SK-N-MC (cell line): ENCODE data around the gene PCCA.
"Not testable (repeated sequence)": the region's sequence is repeated elsewhere in the genome, so short reads cannot be mapped to it uniquely, and the experiment has no call there.

Experiments
- DNase-seq: peaks from one replicate; pipeline ENCODE4 v3.0.0-alpha.2; 2011; ENCODE audit warnings: low read depth, low spot score
- H3K27ac ChIP-seq: fragments of 200-600 bp; sonication (generic); 2 replicates; pipeline ENCODE4 v1.5.1; 2016; ENCODE audit warnings: mixed run types
- H3K36me3 ChIP-seq: fragments of 200-600 bp; sonication (generic); 2 replicates; pipeline ENCODE4 v1.6.1; 2017; ENCODE audit warnings: antibody characterized with exemption, low read length, mixed read lengths; ENCODE audit not compliant: insufficient read depth
- H3K4me3 ChIP-seq: fragments of 200-600 bp; sonication (generic); 2 replicates; pipeline ENCODE4 v1.5.1; 2016
- H3K9ac ChIP-seq: fragments of 200-600 bp; sonication (generic); 2 replicates; pipeline ENCODE4 v1.8.0; 2017; ENCODE audit warnings: mixed run types, mixed read lengths; ENCODE audit not compliant: insufficient read length
- H3K9me3 ChIP-seq: fragments of 200-600 bp; sonication (generic); 2 replicates; pipeline ENCODE4 v1.6.1; 2017; ENCODE audit warnings: low read depth, mild to moderate bottlenecking, antibody characterized with exemption, low read length, moderate library complexity, mixed read lengths
- EZH2 ChIP-seq: fragments of 200-600 bp; sonication (generic); IDR thresholded peaks from one replicate; pipeline ENCODE4 v1.6.1; 2017; ENCODE audit warnings: antibody characterized with exemption
- FOXP2 ChIP-seq: optimal IDR thresholded peaks from 2 replicates; pipeline ENCODE3; 2011; ENCODE audit warnings: mild to moderate bottlenecking, moderate library complexity; ENCODE audit not compliant: insufficient read depth; ENCODE audit errors: extremely low read length, control extremely low read depth
- POLR2AphosphoS5 ChIP-seq: IDR thresholded peaks from 2 replicates; pipeline ENCODE4 v1.6.1; 2012; ENCODE audit warnings: mild to moderate bottlenecking, low read depth, low read length, borderline replicate concordance

PCCA gene

GRCh38 chr13:100522618-100523309, 433.9 kb downstream of the PCCA start:
- no peaks in the 10 kb centered on the region; the same call in 1 of the 2 replicates for H3K36me3 ChIP-seq
- no peaks in the 10 kb centered on the region for H3K9me3 ChIP-seq
- H3K27ac ChIP-seq, result peak overlapping the region; percentile 94; the same call in 1 of the 2 replicates
- no peak overlapping the region for H3K4me3 ChIP-seq
- no peak for DNase-seq
- TF ChIP-seq POLR2AphosphoS5 (no peak), FOXP2 (no peak), EZH2 (no peak)
- no peak overlapping the region for H3K9ac ChIP-seq

GRCh38 chr13:100523411-100523810, 434.5 kb downstream of the PCCA start:
- no peak for DNase-seq
- H3K4me3 ChIP-seq, result no peak overlapping the region
- no peaks in the 10 kb centered on the region for H3K36me3 ChIP-seq
- no peak overlapping the region for H3K27ac ChIP-seq
- no peaks in the 10 kb centered on the region for H3K9me3 ChIP-seq
- H3K9ac ChIP-seq, result no peak overlapping the region
- TF ChIP-seq EZH2 (no peak), POLR2AphosphoS5 (no peak), FOXP2 (no peak)

GRCh38 chr13:100523981-100524386, 435.1 kb downstream of the PCCA start:
- TF ChIP-seq EZH2, result no peak
- TF ChIP-seq FOXP2, result no peak
- TF ChIP-seq POLR2AphosphoS5, result no peak
- Histone ChIP-seq H3K27ac (no peak overlapping the region), H3K36me3 (no peaks in the 10 kb centered on the region), H3K9me3 (no peaks in the 10 kb centered on the region), H3K4me3 (no peak overlapping the region), H3K9ac (no peak overlapping the region)
- DNase-seq, result no peak

GRCh38 chr13:100524688-100525087, 435.8 kb downstream of the PCCA start:
- not testable (repeated sequence) for H3K9ac ChIP-seq, DNase-seq, H3K36me3 ChIP-seq, H3K27ac ChIP-seq, H3K4me3 ChIP-seq, H3K9me3 ChIP-seq

GRCh38 chr13:100525453-100526317, 436.8 kb downstream of the PCCA start:
- no peak for DNase-seq
- Histone ChIP-seq H3K27ac (no peak overlapping the region), H3K36me3 (no peaks in the 10 kb centered on the region), H3K9ac (no peak overlapping the region), H3K4me3 (no peak overlapping the region), H3K9me3 (no peaks in the 10 kb centered on the region)
- TF ChIP-seq POLR2AphosphoS5 (no peak), FOXP2 (no peak), EZH2 (no peak)

GRCh38 chr13:100526318-100527000, 437.6 kb downstream of the PCCA start:
- Histone ChIP-seq H3K9ac (no peak overlapping the region), H3K4me3 (no peak overlapping the region), H3K27ac (no peak overlapping the region), H3K9me3 (no peaks in the 10 kb centered on the region), H3K36me3 (no peaks in the 10 kb centered on the region)
- no peak for DNase-seq
- no peak for TF ChIP-seq EZH2
- no peak for TF ChIP-seq FOXP2
- no peak for TF ChIP-seq POLR2AphosphoS5

- no peak overlapping the region for H3K27ac ChIP-seq
- no peak overlapping the region for H3K9ac ChIP-seq
- H3K9me3 ChIP-seq, result no peaks in the 10 kb centered on the region
- TF ChIP-seq FOXP2, result no peak
- no peak for TF ChIP-seq POLR2AphosphoS5
- no peak for TF ChIP-seq EZH2
- H3K36me3 ChIP-seq, result no peaks in the 10 kb centered on the region
- no peak for DNase-seq
- H3K4me3 ChIP-seq, result no peak overlapping the region
Measured at GRCh38 chr13:100527644-100528043, 438.8 kb downstream of the PCCA start.

GRCh38 chr13:100528353-100528752, 439.5 kb downstream of the PCCA start:
- Histone ChIP-seq H3K27ac (no peak overlapping the region), H3K4me3 (no peak overlapping the region), H3K36me3 (no peaks in the 10 kb centered on the region), H3K9me3 (no peaks in the 10 kb centered on the region), H3K9ac (no peak overlapping the region)
- TF ChIP-seq EZH2 (no peak), FOXP2 (no peak), POLR2AphosphoS5 (no peak)
- DNase-seq, result no peak

- H3K36me3 ChIP-seq, result no peaks in the 10 kb centered on the region
- H3K9ac ChIP-seq, result no peak overlapping the region
- TF ChIP-seq POLR2AphosphoS5, result no peak
- no peak for TF ChIP-seq EZH2
- no peak for TF ChIP-seq FOXP2
- DNase-seq, result no peak
- no peak overlapping the region for H3K27ac ChIP-seq
- no peaks in the 10 kb centered on the region for H3K9me3 ChIP-seq
- H3K4me3 ChIP-seq, result no peak overlapping the region
Measured at GRCh38 chr13:100528820-100529219, 439.9 kb downstream of the PCCA start.
